ENCODE measurements around the gene INF2.

DNA sequence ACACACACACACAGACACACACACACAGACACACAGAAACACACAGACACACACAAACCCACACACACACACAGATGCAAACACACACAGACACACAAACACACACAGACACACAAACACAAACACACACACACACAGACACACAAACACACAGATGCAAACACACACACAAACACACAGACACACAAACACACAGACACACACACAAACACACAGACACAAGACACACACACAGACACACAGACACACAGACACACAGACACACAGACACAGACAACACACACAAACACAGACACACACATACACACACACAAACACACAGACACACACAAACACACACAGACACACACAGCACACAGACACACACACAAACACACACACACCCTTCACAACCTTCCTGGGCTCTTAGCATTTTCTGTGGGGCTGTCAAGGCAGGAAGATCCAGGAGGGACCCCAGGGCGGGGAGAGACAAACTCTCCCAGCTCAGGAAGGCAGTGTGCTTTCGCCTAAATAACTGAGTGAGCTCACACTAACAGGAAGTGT lies 24.2 kb upstream of the INF2 start:
- TF ChIP-seq, protein P1, sequence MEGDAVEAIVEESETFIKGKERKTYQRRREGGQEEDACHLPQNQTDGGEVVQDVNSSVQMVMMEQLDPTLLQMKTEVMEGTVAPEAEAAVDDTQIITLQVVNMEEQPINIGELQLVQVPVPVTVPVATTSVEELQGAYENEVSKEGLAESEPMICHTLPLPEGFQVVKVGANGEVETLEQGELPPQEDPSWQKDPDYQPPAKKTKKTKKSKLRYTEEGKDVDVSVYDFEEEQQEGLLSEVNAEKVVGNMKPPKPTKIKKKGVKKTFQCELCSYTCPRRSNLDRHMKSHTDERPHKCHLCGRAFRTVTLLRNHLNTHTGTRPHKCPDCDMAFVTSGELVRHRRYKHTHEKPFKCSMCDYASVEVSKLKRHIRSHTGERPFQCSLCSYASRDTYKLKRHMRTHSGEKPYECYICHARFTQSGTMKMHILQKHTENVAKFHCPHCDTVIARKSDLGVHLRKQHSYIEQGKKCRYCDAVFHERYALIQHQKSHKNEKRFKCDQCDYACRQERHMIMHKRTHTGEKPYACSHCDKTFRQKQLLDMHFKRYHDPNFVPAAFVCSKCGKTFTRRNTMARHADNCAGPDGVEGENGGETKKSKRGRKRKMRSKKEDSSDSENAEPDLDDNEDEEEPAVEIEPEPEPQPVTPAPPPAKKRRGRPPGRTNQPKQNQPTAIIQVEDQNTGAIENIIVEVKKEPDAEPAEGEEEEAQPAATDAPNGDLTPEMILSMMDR (IDR thresholded peaks at IDR 0.05) = no peak
- TF ChIP-seq POLR2A (IDR thresholded peaks at IDR 0.05) = no peak

Data from right lobe of liver (tissue), 4 donors.